Measurements from ENCODE around the gene CEP295NL.

DNA sequence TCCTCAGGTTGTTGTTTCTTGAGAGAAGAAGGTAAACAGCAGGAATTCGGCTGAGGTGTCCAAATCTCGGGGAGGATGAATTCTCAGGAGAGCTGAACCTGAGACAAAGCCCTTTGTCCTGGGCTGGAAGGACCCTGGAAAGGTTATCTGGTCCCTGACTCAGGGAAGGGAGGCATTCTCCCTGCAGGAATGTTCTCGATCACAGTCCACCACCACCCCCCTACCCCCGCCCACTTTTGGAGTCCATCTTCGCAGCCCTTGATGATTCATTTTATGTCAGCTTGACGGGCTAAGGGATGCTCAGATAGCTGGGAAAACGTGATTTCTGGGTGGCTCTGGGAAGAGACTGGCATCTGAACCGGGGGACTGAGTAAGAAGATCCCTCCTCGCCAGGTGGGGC, 1.4 kb upstream of the CEP295NL start:
- TF ChIP-seq CTCF (conservative IDR thresholded peaks at IDR 0.05) = no peak
- no peak for TF ChIP-seq EZH2 (IDR thresholded peaks at IDR 0.05; ENCODE audit: low read depth)

Data from PC-9 (cell line).